ENCODE measurements around the gene ZNF396.

ZNF396 gene

DNA sequence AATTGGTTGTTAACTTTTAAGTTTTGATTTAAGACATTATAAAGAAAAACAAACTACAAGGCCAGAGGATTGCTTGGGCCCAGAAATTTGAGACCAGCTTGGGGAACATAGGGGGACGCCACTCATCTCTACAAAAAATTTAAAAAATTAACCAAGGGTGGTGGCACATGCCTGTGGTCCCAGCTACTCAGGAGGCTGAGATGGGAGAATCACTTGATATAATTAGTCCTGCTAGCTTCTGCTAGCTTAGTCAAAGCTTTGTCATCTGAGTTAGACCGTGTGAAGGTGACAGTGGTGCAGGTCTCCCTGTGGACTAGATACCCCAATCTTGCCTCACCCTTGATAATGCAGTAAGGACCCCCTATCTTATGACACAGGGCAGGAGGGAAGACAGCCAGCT is 6.0 kb upstream of the ZNF396 start:
- no peak for DNase-seq (ENCODE audit: low read depth in 3 of 3)

DNA sequence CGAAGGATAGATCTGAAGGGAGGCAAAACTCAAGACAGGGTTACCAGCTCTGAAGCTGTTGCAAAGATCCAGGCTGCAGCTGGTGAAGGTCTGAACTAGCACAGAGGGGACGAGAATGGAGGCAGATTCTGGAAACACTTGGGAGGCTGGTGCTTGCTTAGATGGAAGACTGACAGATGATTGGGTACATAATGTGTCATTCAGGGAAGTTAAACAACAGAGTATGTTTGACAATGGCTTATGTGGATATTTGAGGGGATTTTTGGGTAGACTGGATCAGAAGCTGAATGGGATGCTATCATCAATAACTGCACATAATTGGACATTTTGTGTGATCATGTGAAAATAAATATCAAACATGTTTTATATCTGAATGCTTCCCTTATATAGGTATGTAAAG is 2.3 kb upstream of the ZNF396 start:
- DNase-seq (ENCODE audit: low read depth in 3 of 3): no peak

DNA sequence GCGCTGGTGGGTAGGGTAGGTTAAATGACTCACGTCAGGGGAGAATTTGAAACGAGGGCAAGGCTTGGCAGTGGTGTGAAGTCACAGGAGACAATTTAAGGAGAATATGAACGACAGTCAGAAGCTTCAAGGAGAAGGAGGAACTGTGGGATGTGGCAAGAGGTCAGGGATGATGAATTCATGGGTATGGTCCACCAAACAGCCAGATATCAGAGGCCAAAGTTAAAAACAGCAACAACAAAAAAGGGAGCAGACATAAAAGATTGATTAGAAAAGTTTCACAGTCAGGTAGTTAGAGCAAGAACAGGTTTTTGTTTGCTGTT is 1.4 kb upstream of the ZNF396 start:
- DNase-seq (ENCODE audit: low read depth in 3 of 3): no peak

DNA sequence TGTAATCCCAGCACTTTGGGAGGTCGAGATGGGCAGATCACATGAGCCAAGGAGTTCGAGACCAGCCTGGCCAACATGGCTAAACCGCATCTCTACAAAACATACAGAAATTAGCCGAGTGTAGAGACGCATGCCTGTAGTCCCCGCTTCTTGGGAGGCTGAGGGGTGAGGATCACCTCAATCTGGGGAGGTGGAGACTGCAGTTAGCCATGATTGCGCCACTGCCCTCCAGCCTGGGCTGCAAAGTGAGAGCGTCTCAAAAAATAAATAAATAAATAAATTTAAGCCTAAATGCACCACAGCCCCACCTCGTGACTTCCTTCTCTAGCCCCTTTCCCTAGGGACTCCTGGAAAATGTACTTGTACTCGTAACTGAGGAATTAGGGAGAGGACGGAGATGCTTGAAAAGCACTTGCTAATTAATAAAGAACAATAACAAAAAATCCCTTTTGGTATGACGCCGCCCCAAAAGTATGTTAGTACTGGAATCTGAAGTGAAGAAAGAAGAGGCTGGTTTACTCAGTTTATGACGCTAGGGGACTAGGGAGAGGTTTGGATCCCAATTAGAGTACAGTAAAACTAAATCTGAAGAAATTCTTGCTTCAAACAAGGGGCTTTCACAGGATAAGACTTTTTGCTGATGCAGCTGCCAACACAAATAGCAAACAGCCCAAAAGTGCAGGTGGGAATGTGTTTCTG is 887 bp upstream of the ZNF396 start:
- DNase-seq (ENCODE audit: low read depth in 3 of 3): no peak

DNA sequence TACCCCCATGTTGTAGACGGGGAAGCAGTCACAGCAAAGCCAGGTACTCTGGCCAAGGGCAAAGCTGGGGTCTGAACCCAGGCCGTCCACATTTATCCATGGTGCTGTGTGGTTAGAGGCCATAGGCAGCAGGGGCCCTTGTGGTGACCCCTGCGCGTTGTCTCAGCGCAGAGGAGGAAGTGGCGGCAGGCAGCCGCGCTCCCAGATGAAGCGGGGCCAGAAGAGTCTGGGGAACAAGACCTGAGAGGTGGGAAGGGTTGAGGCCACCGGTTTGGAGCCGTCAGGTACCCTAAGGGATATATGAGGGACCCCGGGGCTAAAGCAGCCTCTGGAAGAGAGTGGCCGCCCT is 770 bp downstream of the ZNF396 start:
- DNase-seq (ENCODE audit: low read depth in 3 of 3): no peak

DNA sequence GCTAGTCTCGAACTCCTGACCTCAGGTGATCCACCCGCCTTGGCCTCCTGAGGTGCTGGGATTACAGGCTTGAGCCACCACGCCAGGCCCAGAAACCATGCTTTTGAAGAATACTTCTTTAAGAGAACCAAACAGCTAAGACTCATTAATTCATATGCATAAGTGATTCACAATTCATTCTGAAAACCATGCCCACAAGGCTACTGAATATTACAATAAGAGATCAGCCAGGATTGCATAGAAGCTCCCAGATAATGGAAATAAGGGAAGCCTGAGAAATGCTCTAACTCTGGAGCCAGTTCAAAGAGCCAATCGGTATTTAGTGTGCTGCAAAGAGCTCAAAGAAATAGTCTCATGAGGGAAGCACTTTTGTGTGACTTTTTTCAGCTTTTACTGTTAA is 2.4 kb downstream of the ZNF396 start:
- no peak for DNase-seq (ENCODE audit: low read depth in 3 of 3)

DNA sequence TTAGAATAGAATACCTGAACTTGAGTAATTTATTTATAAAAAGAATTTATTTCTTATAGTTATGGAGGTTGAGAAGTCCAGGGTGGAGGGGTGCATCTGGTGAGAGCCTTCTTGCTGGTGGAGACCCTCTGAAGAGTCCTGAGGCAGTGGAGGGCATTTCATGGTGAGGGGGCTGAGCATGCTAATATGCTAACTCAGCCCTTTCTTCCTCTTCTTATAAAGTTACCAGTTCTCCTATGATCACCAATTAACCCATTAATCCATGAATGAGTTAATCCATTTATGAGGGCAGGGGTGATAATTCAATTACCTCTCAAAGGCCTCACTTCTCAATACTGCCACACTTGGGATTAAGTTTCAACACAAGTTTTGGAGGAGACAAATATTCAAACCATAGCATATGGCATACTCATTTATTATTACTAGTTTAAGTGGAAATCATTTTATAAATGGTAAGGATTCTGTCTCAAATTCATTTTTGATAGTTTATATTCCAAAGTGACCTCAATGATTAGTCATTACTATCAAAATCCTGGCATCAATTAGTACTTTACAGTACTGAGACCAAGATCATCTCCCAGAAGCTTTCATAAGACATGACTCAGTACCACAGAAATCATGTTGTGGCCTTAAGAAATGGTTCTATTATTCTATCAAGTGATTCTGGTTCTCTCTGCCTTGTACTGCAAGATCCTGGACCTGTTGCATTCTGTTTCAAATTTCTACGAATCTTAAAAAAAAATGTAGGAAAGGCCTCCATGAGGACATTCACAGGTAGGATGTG is 5.5 kb downstream of the ZNF396 start:
- no peak for DNase-seq (ENCODE audit: low read depth in 3 of 3)

DNA sequence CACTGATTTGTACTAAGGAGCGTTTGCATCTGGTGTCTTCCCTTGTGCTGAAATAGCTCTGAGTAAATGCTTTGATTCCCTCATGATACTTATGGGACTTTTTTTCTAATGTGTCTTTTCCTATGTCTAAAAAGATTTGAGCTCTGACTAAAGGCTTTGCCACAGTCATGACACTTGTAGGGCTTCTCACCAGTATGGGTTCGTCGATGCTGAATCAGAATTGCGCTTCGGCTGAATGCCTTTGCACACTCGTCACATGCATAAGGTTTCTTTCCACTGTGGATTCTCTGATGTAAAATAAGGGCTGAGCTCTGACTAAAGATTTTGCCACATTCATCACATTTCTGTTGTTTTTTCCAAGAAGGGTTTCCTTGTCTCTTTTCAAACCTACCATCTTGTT is 8.0 kb downstream of the ZNF396 start:
- no peak for DNase-seq (ENCODE audit: low read depth in 3 of 3)

DNA sequence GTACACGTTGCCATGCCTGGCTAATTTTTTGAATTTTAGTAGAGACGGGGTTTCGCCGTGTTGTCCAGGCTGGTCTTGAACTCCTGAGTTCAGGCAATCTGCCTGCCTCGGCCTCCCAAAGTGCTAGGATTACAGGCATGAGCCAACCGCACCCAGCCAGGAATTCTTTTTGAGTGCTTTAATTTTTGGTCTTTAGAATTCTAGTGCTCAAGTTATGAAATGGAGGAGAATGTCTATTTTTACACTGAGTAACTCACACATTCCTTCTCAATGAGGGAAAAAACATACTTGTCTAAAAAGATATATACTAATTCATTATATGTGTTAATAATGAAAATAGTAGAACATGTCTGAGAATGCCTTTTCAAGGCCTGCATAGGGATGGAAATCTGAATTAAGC is 8.5 kb downstream of the ZNF396 start:
- DNase-seq (ENCODE audit: low read depth in 3 of 3): no peak

DNA sequence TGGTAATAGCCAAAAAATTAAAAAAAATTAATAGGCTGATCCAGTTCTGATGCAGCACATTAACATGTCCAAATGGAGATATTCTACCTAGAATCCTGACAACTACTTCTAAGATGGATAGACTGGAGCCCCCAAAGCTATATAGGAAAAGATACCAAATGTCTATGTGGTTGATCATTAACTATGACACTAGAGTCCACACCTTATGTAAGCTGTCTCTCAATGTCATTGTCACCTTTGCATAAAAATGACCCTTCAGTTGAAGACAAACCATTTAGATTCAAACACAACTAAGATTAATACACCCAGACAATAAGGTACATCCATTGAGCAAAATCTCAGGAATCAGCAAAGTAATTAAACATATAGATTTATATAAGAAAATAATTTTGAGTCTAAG is 14.6 kb downstream of the ZNF396 start:
- DNase-seq (ENCODE audit: low read depth in 3 of 3): no peak

DNA sequence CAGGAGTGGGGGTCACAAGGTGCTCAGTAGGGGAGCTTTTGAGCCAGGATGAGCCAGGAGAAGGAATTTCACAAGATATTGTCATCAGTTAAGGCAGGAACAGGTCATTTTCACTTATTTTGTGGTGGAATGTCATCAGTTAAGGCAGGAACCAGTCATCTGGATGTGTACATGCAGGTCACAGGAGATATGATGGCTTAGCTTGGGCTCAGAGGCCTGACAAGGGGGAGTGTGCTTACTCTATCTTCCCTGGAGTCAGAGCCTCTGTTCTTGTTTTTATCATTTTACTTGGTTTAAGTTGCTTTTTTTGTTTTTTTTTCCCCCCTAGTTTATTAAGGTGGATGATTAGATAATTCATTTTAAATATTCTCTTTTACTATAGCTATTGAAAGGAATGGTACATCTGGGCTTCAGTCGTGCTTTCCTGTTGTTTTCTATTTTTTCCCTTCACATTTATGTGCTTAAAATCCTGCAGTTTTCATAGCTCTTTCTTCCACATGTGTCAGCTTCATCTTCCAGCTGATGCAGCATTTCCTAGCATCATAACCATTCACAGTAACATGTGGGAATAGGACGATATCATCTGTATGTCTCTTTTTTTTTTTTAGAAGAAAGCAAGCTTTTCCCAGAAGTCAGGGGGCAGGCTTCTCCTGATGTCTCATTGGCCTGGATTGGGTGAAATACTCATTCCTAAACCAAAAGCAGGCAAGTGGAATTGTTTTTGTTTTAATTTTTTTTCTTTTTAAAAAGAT is 15.4 kb downstream of the ZNF396 start:
- DNase-seq (ENCODE audit: low read depth in 3 of 3): no peak

DNA sequence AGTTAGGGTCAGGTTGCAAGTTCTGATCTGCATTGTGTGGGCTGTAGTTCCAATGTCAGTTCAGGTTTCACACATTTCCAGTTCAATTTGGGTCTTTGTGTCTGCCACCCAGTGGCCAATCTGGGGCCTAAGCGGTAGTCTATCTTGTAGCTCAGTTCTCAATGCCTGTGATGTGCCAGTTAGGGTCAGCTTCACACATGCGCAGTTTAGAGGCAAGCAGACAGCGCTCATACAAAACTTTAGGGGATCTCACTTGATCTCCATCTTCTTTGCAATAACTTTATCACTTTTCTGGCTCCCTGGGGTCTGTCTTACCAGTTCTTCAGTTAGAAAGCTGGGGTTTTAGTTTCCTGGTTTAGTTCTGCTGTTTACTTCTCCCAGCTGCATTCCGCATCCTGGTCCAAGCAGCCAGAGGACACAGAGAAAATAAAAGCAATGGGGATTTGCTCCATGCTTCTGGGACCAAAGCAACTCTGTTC is 22.0 kb downstream of the ZNF396 start:
- DNase-seq (ENCODE audit: low read depth in 3 of 3): peak in 2 of 3 experiments; percentile 25 to 38

DNA sequence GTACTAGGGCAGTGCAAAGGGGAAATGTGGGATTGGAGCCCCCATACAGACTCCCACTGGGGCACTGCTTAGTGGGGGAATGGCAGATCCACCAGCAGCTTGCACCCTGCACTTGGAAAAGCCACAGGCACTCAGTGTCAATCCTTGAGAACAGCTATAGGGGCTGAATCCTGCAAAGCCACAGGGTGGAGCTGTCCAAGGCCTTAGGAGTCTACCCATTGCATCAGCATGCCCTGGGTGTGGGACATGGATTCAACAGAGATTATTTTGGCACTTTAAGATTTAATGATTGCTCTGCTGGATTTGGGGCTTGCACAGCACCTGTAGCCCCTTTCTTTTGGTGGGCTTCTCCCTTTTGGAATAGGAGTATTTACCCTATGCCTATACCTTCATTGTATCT is 24.4 kb downstream of the ZNF396 start:
- DNase-seq (ENCODE audit: low read depth in 3 of 3): no peak

DNA sequence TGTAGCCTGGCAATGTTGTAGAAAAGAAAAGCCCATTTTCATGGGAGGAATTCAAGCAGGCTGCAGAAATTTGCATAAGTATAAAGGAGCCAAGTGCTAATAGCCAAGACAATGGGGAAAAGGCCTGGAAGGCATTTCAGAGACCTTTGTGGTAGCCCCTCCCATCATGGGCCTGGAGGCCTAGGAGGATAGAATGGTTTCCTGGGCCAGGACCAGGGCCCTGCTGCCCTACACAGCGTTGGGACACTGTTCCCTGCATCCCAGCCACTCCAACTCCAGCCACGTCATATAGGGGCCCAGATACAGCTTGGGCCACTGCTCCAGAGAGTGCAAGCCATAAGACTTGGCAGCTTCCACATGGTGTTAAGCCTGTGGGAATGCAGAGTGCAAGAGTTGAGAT is 24.9 kb downstream of the ZNF396 start:
- DNase-seq (ENCODE audit: low read depth in 3 of 3): no peak

DNA sequence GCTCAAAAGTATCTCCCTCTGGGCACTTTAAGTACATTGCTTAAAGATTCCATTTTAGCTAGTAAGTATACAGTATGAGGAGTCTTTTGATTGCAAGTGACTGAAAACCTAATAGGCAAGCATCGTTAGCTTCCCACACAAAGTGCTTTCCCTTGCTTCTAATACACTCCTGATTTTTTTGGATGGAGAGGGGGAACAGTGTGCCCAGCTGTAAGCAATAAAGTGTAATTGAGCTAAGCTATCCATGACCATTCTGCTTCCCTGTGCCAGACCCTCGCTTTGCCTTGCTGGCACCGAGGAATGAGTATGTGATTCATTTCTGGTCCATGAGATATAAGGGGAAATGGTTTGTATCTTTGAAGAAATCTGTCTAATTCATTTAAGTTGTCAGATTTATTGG is 29.1 kb downstream of the ZNF396 start:
- DNase-seq (ENCODE audit: low read depth in 3 of 3): no peak

DNA sequence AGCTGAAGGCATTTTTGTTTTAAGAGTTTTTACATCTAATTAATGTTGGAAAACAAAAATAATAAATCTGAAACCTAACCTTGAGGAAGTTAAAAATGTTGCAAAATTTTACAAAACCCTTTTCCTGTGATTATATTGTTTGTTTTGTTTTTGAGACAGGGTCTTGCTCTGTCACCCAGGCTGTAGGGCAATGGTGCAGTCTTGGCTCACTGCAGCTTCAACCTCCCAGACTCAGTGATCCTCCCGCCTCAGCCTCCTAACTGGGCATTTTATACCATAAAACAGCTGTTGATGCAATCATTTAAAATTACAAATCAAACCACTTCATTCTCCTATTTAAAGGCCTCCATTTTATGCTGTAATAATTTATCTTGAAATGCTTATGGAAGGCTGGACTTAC is 31.2 kb downstream of the ZNF396 start:
- no peak for DNase-seq (ENCODE audit: low read depth in 3 of 3)

DNA sequence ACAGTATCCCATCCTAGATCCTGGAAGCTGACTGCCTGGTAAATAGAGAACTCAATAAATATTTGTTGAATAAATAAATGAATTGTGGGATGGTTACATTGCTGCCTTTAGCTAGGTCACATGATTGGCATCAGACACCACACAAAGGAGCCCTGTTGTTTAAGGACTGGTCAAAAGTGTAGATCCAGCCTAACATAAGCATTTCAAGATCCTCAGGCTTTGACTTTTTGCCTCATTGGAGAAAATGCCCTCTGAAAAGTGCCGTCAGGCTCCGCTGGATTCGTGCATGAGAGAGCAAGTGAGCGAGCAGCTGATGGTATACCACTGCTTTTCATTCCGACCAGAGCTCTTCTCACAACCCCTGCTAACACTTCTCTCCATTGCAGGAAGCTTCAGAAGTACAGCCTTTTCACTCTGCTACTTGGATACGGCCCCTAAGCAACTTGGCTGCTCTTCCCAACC is 31.6 kb downstream of the ZNF396 start:
- no peak for DNase-seq (ENCODE audit: low read depth in 3 of 3)

DNA sequence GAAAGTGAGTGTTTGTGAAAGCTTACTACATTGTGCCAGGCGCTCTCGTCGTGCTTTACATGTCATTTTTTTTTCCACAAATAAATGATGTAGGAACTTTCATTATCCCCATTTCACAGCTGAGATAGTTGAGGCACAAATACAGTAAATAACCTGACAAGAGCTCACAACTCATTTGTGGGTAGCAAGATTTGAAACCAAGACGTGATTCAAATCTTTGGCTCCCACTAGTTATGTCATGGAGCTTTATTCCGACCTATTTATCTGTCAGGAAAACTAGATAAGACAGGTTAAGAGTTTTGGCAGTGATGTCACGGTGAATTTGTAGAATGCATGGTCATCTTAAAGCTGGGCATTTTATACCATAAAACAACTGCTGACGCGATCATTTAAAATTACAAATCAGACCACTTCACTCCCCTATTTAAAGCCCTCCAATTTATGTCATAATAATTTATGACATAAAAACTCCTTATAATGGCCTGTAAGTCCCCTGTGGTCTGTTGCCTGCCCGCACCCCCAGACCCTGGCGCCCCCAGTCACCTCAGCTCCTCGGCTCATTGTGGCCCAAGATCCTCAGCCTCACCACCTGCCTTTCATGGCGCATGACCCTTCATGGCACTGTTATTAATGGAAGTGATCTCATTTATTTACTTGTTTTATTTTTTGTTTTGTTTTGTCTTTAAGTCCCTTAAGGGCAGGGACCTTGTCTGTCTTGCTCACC is 32.2 kb downstream of the ZNF396 start:
- DNase-seq (ENCODE audit: low read depth in 3 of 3): no peak

DNA sequence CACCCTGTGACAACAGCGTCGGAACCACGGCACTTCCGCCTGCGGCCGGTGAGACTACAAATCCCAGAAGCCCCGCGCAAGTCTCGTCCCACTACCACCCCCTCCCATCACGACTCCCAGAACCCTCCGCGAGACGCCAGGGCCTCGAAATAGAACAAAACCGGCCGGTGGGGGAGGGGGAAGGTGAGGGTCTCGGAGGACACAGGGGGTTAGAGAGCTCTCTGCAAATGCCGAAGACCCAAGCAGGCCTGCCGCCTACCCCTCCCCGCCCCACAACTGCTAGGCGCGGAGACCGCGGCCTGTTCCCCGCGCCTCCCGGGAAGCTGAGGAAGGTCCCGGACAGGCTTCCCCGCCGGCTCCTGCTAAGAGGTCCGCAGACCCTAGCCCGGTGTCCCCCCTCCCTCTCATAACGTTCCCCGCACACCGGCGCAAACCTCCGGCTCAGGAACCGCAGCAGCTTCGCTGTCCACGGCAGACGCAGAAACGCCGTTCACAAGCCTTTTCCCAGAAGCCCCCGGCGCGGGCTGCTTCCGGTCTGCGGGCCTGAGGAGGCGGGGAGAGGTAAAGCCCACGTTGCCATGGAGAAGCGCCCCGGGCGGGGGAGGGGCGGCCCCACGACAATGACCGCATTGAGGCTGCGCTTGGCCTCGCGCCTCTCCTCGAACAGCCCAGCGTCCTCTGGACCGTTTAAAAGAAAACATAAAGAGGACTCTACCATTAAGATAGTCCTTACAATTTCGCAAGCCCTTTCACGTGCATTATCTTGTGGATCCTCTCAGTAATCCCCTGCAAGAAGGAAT is 33.0 kb downstream of the ZNF396 start, which contains the start of gene ZNF24:
ZNF24 (minus strand) TSS at position 485 of the 800 bp plus-strand sequence. CDS start 3,770 bp downstream, outside the sequence.
- peak; percentile 83 to 86 (median 84) for DNase-seq (ENCODE audit: low read depth in 3 of 3)

DNA sequence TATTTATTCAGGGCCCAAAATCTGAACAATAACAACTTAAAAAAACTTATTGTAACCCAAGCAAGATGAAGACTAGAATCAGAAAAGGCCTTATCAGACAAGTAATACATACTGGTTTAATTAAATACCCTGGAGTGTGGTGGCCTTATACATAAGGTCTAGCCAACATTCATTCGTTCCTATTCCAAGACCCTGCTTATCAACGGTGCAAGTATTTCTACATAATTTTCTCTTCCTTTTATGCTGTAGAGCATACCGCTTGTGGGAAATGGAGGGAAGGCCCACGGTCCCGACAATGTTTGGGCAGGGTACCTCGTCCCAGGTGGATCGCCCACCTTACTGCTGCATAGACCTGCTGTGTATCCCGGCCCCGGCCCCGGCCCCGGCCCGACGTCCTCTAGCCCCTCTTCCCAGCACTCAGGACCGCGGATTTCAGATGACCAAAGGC is 33.6 kb downstream of the ZNF396 start:
- no peak for DNase-seq (ENCODE audit: low read depth in 3 of 3)

DNA sequence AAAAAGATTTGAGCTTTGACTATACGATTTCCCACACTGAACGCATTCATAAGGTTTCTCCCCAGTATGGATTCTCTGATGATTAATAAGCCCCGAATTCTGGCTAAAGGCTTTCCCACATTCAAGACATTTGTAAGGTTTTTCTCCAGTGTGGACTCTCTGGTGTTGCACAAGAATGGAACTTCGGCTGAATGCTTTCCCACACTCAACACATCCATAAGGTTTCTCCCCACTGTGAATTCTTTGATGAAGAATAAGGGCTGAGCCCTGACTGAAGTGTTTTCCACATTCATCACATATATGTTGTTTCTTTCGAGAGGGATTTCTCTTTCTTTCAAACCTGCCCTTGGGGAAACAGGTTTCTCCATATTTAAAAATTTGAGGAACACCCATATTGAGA is 39.9 kb downstream of the ZNF396 start:
- DNase-seq (ENCODE audit: low read depth in 3 of 3): no peak
